Right cardiac atrium (tissue), 5 donors: Measurements from ENCODE around the gene KCNG3. TPM values are rescaled to one million over a fixed set of nuclear protein-coding genes. Genes with fewer than 3 reads are reported as not detected.

Source experiments
- ATAC-seq, 2 donors: fragments of 200-7000 bp; cut with Tn5 transposase; one replicate each; pipeline versions ENCODE4 v1.8.0 to v1.9.1; 2020; ENCODE audit warnings: moderate library complexity in 2 of 2, mild to moderate bottlenecking in 1 of 2
- DNase-seq, 3 donors: peaks; one replicate each; pipeline ENCODE4 v3.0.0-alpha.2; 2020
- H3K27ac ChIP-seq: one replicate; pipeline ENCODE4 v1.5.1; 2013; ENCODE audit warnings: mild to moderate bottlenecking, low read length, control low read depth, moderate library complexity
- H3K27me3 ChIP-seq: one replicate; pipeline ENCODE4 v1.6.1; 2013; ENCODE audit not compliant: control insufficient read depth, insufficient read depth
- H3K4me1 ChIP-seq: one replicate; pipeline ENCODE4 v1.6.1; 2013; ENCODE audit warnings: low read length; ENCODE audit not compliant: control insufficient read depth, insufficient read depth
- H3K4me3 ChIP-seq: one replicate; pipeline ENCODE4 v1.5.1; 2013; ENCODE audit warnings: low read length, control low read depth
- H3K9me3 ChIP-seq: one replicate; pipeline ENCODE4 v1.6.1; 2013; ENCODE audit warnings: low read length; ENCODE audit not compliant: control insufficient read depth
- WGBS: extraction: QIAGEN DNeasy Blood & Tissue Kit; methylation state at CpG from one replicate; pipeline ENCODE4 v1.1.7; 2013; 5-methylcytosine and 5-hydroxymethylcytosine counted together
- intact Hi-C, 4 donors: fragments of 100-400 bp; cut with DNase I; formaldehyde crosslinking; loops; one replicate each; pipeline versions ENCODE4 v1.11.0 to v1.14.0; 2022 to 2023
- polyA plus RNA-seq: library from polyadenylated mRNA; stranded (reverse); fragments of 200-250 nt; gene quantifications from one replicate; pipeline ENCODE4 v1.2.3, GENCODE V29; 2013
- total RNA-seq, 4 donors: library from RNA; stranded (reverse); fragmentation: NEBNext Ultra II Directional; extraction: Animal tissue kit (Norgen Biotek cat#: 25700); gene quantifications; one replicate each; pipeline ENCODE4 v1.2.1, GENCODE V29; 2021
- donor health status: healthy with polysubstance abuse.
- donor health status: DM: no; HTN: yes; CAD: no.
- donor health status: DM: no; HTN: no; CAD: no.
- donor health status: DM: no; HTN: yes; CAD: no; lungs with severe emphysema.
- donor health status: DM: yes; HTN: yes; CAD: no.

The KCNG3 gene
- total and polyA plus RNA-seq, 5 donors, result not detected

GRCh38 chr2:42510191-42510590 is 16.4 kb upstream of the KCNG3 start:
- H3K27ac ChIP-seq, result no peak overlapping the region

GRCh38 chr2:42504364-42505230 is 10.8 kb upstream of the KCNG3 start:
- intact Hi-C loops, result no loop called here
- Histone ChIP-seq H3K27ac (no peak overlapping the region), H3K9me3 (no peaks in the 10 kb centered on the region), H3K4me3 (no peak overlapping the region), H3K27me3 (no peaks in the 10 kb centered on the region), H3K4me1 (no peaks in the 10 kb centered on the region)
- DNase-seq (no peak), ATAC-seq (no peak)
- WGBS, result 85% methylated on average over 10 of the region's 10 CpGs

More at GRCh38 chr2:42510191-42510590, 16.4 kb upstream of the KCNG3 start:
- Histone ChIP-seq H3K4me1 (no peaks in the 10 kb centered on the region), H3K9me3 (no peaks in the 10 kb centered on the region), H3K27me3 (no peaks in the 10 kb centered on the region), H3K4me3 (no peak overlapping the region)
- ATAC-seq, result no peak
- 68% methylated on average over 6 of the region's 6 CpGs for WGBS
- intact Hi-C loops, result no loop called here
- DNase-seq, result no peak

GRCh38 chr2:42503291-42503690 is 9.5 kb upstream of the KCNG3 start:
- H3K4me1 ChIP-seq, result no peaks in the 10 kb centered on the region
- no peak overlapping the region for H3K27ac ChIP-seq
- intact Hi-C loops, result no loop called here
- no peaks in the 10 kb centered on the region for H3K9me3 ChIP-seq
- DNase-seq (no peak), ATAC-seq (no peak)
- 45% methylated on average over 2 of the region's 2 CpGs for WGBS
- no peaks in the 10 kb centered on the region for H3K27me3 ChIP-seq
- no peak overlapping the region for H3K4me3 ChIP-seq

GRCh38 chr2:42498497-42498896 is 4.7 kb upstream of the KCNG3 start:
- 83% methylated on average over 3 of the region's 3 CpGs for WGBS
- DNase-seq (no peak), ATAC-seq (no peak)
- no peaks in the 10 kb centered on the region for H3K27me3 ChIP-seq
- H3K9me3 ChIP-seq, result no peaks in the 10 kb centered on the region
- H3K4me1 ChIP-seq, result peaks cover 3% of the 10 kb centered on the region
- intact Hi-C loops, result loop anchor here (5.0 to 10.0 kb wide), 2 partner anchors 164 to 166 kb away; no protein-coding TSS in a partner anchor
- no peak overlapping the region for H3K4me3 ChIP-seq
- H3K27ac ChIP-seq, result no peak overlapping the region

GRCh38 chr2:42495611-42496010 is 1.8 kb upstream of the KCNG3 start:
- ATAC-seq, result no peak
- intact Hi-C loops, result loop anchor here (5.0 to 10.0 kb wide), 2 partner anchors 167 to 169 kb away; no protein-coding TSS in a partner anchor
- DNase-seq, result no peak
- H3K4me1 ChIP-seq, result peaks cover 3% of the 10 kb centered on the region
- H3K9me3 ChIP-seq, result no peaks in the 10 kb centered on the region
- H3K4me3 ChIP-seq, result no peak overlapping the region
- WGBS, result 59% methylated on average over 6 of the region's 6 CpGs
- no peak overlapping the region for H3K27ac ChIP-seq
- H3K27me3 ChIP-seq, result no peaks in the 10 kb centered on the region

- 0% methylated on average over 1 of the region's 1 CpG for WGBS
- H3K27ac ChIP-seq, result no peak overlapping the region
- no peak overlapping the region for H3K4me3 ChIP-seq
- no peaks in the 10 kb centered on the region for H3K9me3 ChIP-seq
- no peaks in the 10 kb centered on the region for H3K27me3 ChIP-seq
- intact Hi-C loops, result loop anchor here (5.0 to 10.0 kb wide), 2 partner anchors 167 to 170 kb away; no protein-coding TSS in a partner anchor
- ATAC-seq, result no peak
- DNase-seq, result no peak
- H3K4me1 ChIP-seq, result peaks cover 3% of the 10 kb centered on the region
These were observed 1.4 kb upstream of the KCNG3 start for GRCh38 chr2:42495234-42495581.

GRCh38 chr2:42494355-42495233 is 812 bp upstream of the KCNG3 start:
- ATAC-seq, result peak; percentile 61 to 72
- H3K4me3 ChIP-seq, result peak overlapping the region; percentile 63
- under 1% methylated on average over 65 of the region's 65 CpGs for WGBS
- H3K9me3 ChIP-seq, result no peaks in the 10 kb centered on the region
- DNase-seq, result peak; percentile 61 to 78 (median 72)
- H3K27me3 ChIP-seq, result no peaks in the 10 kb centered on the region
- H3K27ac ChIP-seq, result no peak overlapping the region
- intact Hi-C loops, result loop anchor here (5.0 to 10.0 kb wide), 2 partner anchors 168 to 170 kb away; no protein-coding TSS in a partner anchor
- peaks cover 3% of the 10 kb centered on the region for H3K4me1 ChIP-seq

GRCh38 chr2:42492691-42493467 is 903 bp downstream of the KCNG3 start:
- Histone ChIP-seq H3K27me3 (no peaks in the 10 kb centered on the region), H3K4me3 (peak overlapping the region; percentile 63), H3K4me1 (peaks cover 3% of the 10 kb centered on the region), H3K9me3 (no peaks in the 10 kb centered on the region), H3K27ac (no peak overlapping the region)
- DNase-seq (peak in 2 of 3 donors; percentile 18 to 59), ATAC-seq (no peak)
- WGBS, result 7% methylated on average over 111 of the region's 111 CpGs
- intact Hi-C loops, result loop anchor here in 2 of 4 donors (10.0 kb wide), 1 partner anchor 172 kb away; no protein-coding TSS in a partner anchor

- intact Hi-C loops, result no loop called here
- Histone ChIP-seq H3K4me1 (no peaks in the 10 kb centered on the region), H3K9me3 (no peaks in the 10 kb centered on the region), H3K4me3 (no peak overlapping the region), H3K27ac (no peak overlapping the region), H3K27me3 (no peaks in the 10 kb centered on the region)
- 92% methylated on average over 5 of the region's 5 CpGs for WGBS
- no peak for DNase-seq
- no peak for ATAC-seq
These were observed 5.5 kb downstream of the KCNG3 start for GRCh38 chr2:42488297-42488696.

GRCh38 chr2:42486145-42486906 is 7.5 kb downstream of the KCNG3 start:
- H3K9me3 ChIP-seq, result no peaks in the 10 kb centered on the region
- H3K27ac ChIP-seq, result no peak overlapping the region
- ATAC-seq, result no peak
- H3K4me1 ChIP-seq, result no peaks in the 10 kb centered on the region
- intact Hi-C loops, result no loop called here
- H3K4me3 ChIP-seq, result no peak overlapping the region
- no peak for DNase-seq
- no peaks in the 10 kb centered on the region for H3K27me3 ChIP-seq
- 92% methylated on average over 7 of the region's 7 CpGs for WGBS
